Stimulated activated naive B cell treated with anti-CD40 and anti-IgM and Interleukin-4, amounts not matched to agents 10 μg/mL and 1 μg/mL and 100 μg/mL, for 72 hours (primary cell): ENCODE measurements around the gene GHRH.

Source experiments
- ATAC-seq, 2 donors: fragments of 150-1000 bp; cut with Tn5 transposase; replicated peaks; 2 replicates each; pipeline ENCODE4 v1.10.0; 2021; ENCODE audit warnings: moderate library complexity in 1 of 2
- DNase-seq: peaks from one replicate; pipeline ENCODE4 v3.0.0; 2021
- H3K27ac Mint-ChIP-seq: one replicate; pipeline ENCODE4 v1.8.0; 2022; ENCODE audit warnings: mild to moderate bottlenecking, mixed read lengths
- H3K27me3 Mint-ChIP-seq, 2 donors: one replicate each; pipeline ENCODE4 v1.8.0; 2022; ENCODE audit warnings: mixed read lengths in 2 of 2
- H3K36me3 Mint-ChIP-seq, 2 donors: one replicate each; pipeline ENCODE4 v1.8.0; 2022; ENCODE audit warnings: mixed read lengths in 2 of 2, mild to moderate bottlenecking in 1 of 2
- H3K4me1 Mint-ChIP-seq, 2 donors: one replicate each; pipeline ENCODE4 v1.8.0; 2022; ENCODE audit warnings: mixed read lengths in 2 of 2, mild to moderate bottlenecking in 1 of 2
- H3K4me3 Mint-ChIP-seq, 2 donors: one replicate each; pipeline ENCODE4 v1.8.0; 2022; ENCODE audit warnings: mild to moderate bottlenecking in 2 of 2, mixed read lengths in 2 of 2, moderate library complexity in 1 of 2
- H3K9me3 Mint-ChIP-seq, 2 donors: one replicate each; pipeline ENCODE4 v1.8.0; 2022; ENCODE audit warnings: mixed read lengths in 2 of 2, mild to moderate bottlenecking in 1 of 2

GHRH gene

GRCh38 chr20:37280403-37280802 is 18.8 kb upstream of the GHRH start:
- no peak for DNase-seq
- peaks cover 13 to 18% of the 10 kb centered on the region in 2 donors for H3K4me1 Mint-ChIP-seq
- no peaks in the 10 kb centered on the region for H3K9me3 Mint-ChIP-seq
- no peak for ATAC-seq
- H3K27ac Mint-ChIP-seq, result no peak overlapping the region
- no peak overlapping the region for H3K4me3 Mint-ChIP-seq
- no peaks in the 10 kb centered on the region for H3K27me3 Mint-ChIP-seq
- no peaks in the 10 kb centered on the region for H3K36me3 Mint-ChIP-seq

GRCh38 chr20:37279820-37280219 is 18.2 kb upstream of the GHRH start:
- H3K4me3 Mint-ChIP-seq, result no peak overlapping the region
- DNase-seq (no peak), ATAC-seq (no peak)
- H3K4me1 Mint-ChIP-seq, result peaks cover 19 to 24% of the 10 kb centered on the region in 2 donors
- no peaks in the 10 kb centered on the region for H3K36me3 Mint-ChIP-seq
- no peaks in the 10 kb centered on the region for H3K9me3 Mint-ChIP-seq
- no peak overlapping the region for H3K27ac Mint-ChIP-seq
- no peaks in the 10 kb centered on the region for H3K27me3 Mint-ChIP-seq

- ATAC-seq (no peak), DNase-seq (no peak)
- Mint-ChIP-seq H3K9me3 (no peaks in the 10 kb centered on the region), H3K36me3 (no peaks in the 10 kb centered on the region), H3K27ac (no peak overlapping the region), H3K4me3 (no peak overlapping the region), H3K27me3 (no peaks in the 10 kb centered on the region), H3K4me1 (peaks cover 21 to 31% of the 10 kb centered on the region in 2 donors)
Measured at GRCh38 chr20:37278966-37279590, 17.5 kb upstream of the GHRH start.

- Mint-ChIP-seq H3K9me3 (no peaks in the 10 kb centered on the region), H3K36me3 (no peaks in the 10 kb centered on the region), H3K27ac (peak overlapping the region; percentile 93), H3K4me1 (peaks cover 31 to 49% of the 10 kb centered on the region in 2 donors), H3K27me3 (no peaks in the 10 kb centered on the region), H3K4me3 (peak overlapping the region; percentile 39 to 48)
- ATAC-seq (no peak), DNase-seq (no peak)
Measured at GRCh38 chr20:37277253-37277593, 15.6 kb upstream of the GHRH start.

GRCh38 chr20:37276494-37277252 is 15.1 kb upstream of the GHRH start:
- no peaks in the 10 kb centered on the region for H3K36me3 Mint-ChIP-seq
- no peaks in the 10 kb centered on the region for H3K27me3 Mint-ChIP-seq
- H3K4me3 Mint-ChIP-seq, result peak overlapping the region; percentile 39 to 48
- H3K9me3 Mint-ChIP-seq, result no peaks in the 10 kb centered on the region
- H3K27ac Mint-ChIP-seq, result peak overlapping the region; percentile 93
- ATAC-seq (peak; percentile 82 to 84), DNase-seq (no peak)
- peaks cover 31 to 54% of the 10 kb centered on the region in 2 donors for H3K4me1 Mint-ChIP-seq

GRCh38 chr20:37274851-37275524 is 13.4 kb upstream of the GHRH start:
- ATAC-seq (peak; percentile 32 to 52), DNase-seq (no peak)
- Mint-ChIP-seq H3K4me3 (no peak overlapping the region), H3K9me3 (no peaks in the 10 kb centered on the region), H3K27ac (peak overlapping the region; percentile 86), H3K27me3 (no peaks in the 10 kb centered on the region), H3K4me1 (peaks cover 47 to 71% of the 10 kb centered on the region in 2 donors), H3K36me3 (no peaks in the 10 kb centered on the region)

- Mint-ChIP-seq H3K4me3 (no peak overlapping the region), H3K9me3 (no peaks in the 10 kb centered on the region), H3K4me1 (peaks cover 50 to 78% of the 10 kb centered on the region in 2 donors), H3K27ac (no peak overlapping the region), H3K36me3 (no peaks in the 10 kb centered on the region), H3K27me3 (no peaks in the 10 kb centered on the region)
- DNase-seq, result no peak
- ATAC-seq, result no peak
Measured at GRCh38 chr20:37273988-37274387, 12.4 kb upstream of the GHRH start.

- ATAC-seq (no peak), DNase-seq (no peak)
- Mint-ChIP-seq H3K36me3 (no peaks in the 10 kb centered on the region), H3K27ac (peak overlapping the region; percentile 70), H3K9me3 (no peaks in the 10 kb centered on the region), H3K4me3 (no peak overlapping the region), H3K4me1 (peaks cover 42 to 67% of the 10 kb centered on the region in 2 donors), H3K27me3 (no peaks in the 10 kb centered on the region)
Measured at GRCh38 chr20:37271421-37271768, 9.8 kb upstream of the GHRH start.

- DNase-seq, result peak; percentile 58
- no peaks in the 10 kb centered on the region for H3K36me3 Mint-ChIP-seq
- no peak overlapping the region for H3K4me3 Mint-ChIP-seq
- peak; percentile 91 to 94 for ATAC-seq
- no peaks in the 10 kb centered on the region for H3K27me3 Mint-ChIP-seq
- H3K27ac Mint-ChIP-seq, result peak overlapping the region; percentile 70
- no peaks in the 10 kb centered on the region for H3K9me3 Mint-ChIP-seq
- H3K4me1 Mint-ChIP-seq, result peaks cover 38 to 62% of the 10 kb centered on the region in 2 donors
Measured at GRCh38 chr20:37270576-37271420, 9.2 kb upstream of the GHRH start.

- H3K9me3 Mint-ChIP-seq, result no peaks in the 10 kb centered on the region
- H3K27ac Mint-ChIP-seq, result peak overlapping the region; percentile 79
- no peaks in the 10 kb centered on the region for H3K36me3 Mint-ChIP-seq
- ATAC-seq (no peak), DNase-seq (no peak)
- H3K4me3 Mint-ChIP-seq, result no peak overlapping the region
- H3K27me3 Mint-ChIP-seq, result no peaks in the 10 kb centered on the region
- H3K4me1 Mint-ChIP-seq, result peaks cover 20 to 40% of the 10 kb centered on the region in 2 donors
Measured at GRCh38 chr20:37267667-37268313, 6.2 kb upstream of the GHRH start.

- ATAC-seq (no peak), DNase-seq (no peak)
- peaks cover 5 to 6% of the 10 kb centered on the region in 2 donors for H3K27me3 Mint-ChIP-seq
- H3K36me3 Mint-ChIP-seq, result no peaks in the 10 kb centered on the region
- peaks cover 19 to 34% of the 10 kb centered on the region in 2 donors for H3K4me1 Mint-ChIP-seq
- no peak overlapping the region for H3K4me3 Mint-ChIP-seq
- no peaks in the 10 kb centered on the region for H3K9me3 Mint-ChIP-seq
- peak overlapping the region; percentile 79 for H3K27ac Mint-ChIP-seq
Measured at GRCh38 chr20:37266940-37267666, 5.5 kb upstream of the GHRH start.

- Mint-ChIP-seq H3K27ac (no peak overlapping the region), H3K4me1 (peaks cover 5 to 15% of the 10 kb centered on the region in 2 donors), H3K9me3 (no peaks in the 10 kb centered on the region), H3K4me3 (no peak overlapping the region), H3K36me3 (no peaks in the 10 kb centered on the region), H3K27me3 (peaks cover 7 to 13% of the 10 kb centered on the region in 2 donors)
- peak; percentile 95 to 96 for ATAC-seq
- DNase-seq, result peak; percentile 38
Measured at GRCh38 chr20:37265152-37265551, 3.5 kb upstream of the GHRH start.

- Mint-ChIP-seq H3K4me3 (no peak overlapping the region), H3K36me3 (no peaks in the 10 kb centered on the region), H3K27me3 (peaks cover 17 to 25% of the 10 kb centered on the region in 2 donors), H3K27ac (no peak overlapping the region), H3K9me3 (no peaks in the 10 kb centered on the region), H3K4me1 (peaks cover 0 to 6% of the 10 kb centered on the region in 2 donors)
- DNase-seq, result no peak
- no peak for ATAC-seq
Measured at GRCh38 chr20:37263686-37264085, 2.1 kb upstream of the GHRH start.
